Activated T-helper 9 cell treated with anti-CD3 and anti-CD28 coated beads, Interleukin-2, amount 50 U/mL, for 16 hours (primary cell): ENCODE results near the gene UTY.

Experiments
- DNase-seq: peaks from one replicate; pipeline ENCODE4 v3.0.0-alpha.2; 2020; ENCODE audit warnings: low read depth

The UTY gene

GRCh38 chrY:13415556-13415955 lies 64.3 kb downstream of the UTY start:
- no peak for DNase-seq

GRCh38 chrY:13398876-13399275 lies 81.0 kb downstream of the UTY start:
- DNase-seq = no peak

- no peak for DNase-seq
Measured at GRCh38 chrY:13381110-13381683, 98.6 kb downstream of the UTY start.

- DNase-seq = no peak
Measured at GRCh38 chrY:13370868-13371800, 108.7 kb downstream of the UTY start.

GRCh38 chrY:13370245-13370644 lies 109.6 kb downstream of the UTY start:
- DNase-seq = no peak

GRCh38 chrY:13368513-13368845 lies 111.4 kb downstream of the UTY start:
- DNase-seq = no peak

GRCh38 chrY:13363641-13364040 lies 116.2 kb downstream of the UTY start:
- no peak for DNase-seq

- DNase-seq = no peak
Measured at GRCh38 chrY:13362662-13363061, 117.2 kb downstream of the UTY start.

GRCh38 chrY:13361656-13362636 lies 117.9 kb downstream of the UTY start:
- DNase-seq = no peak

- DNase-seq = no peak
Measured at GRCh38 chrY:13351443-13351842, 128.4 kb downstream of the UTY start.

GRCh38 chrY:13347106-13347505 lies 132.7 kb downstream of the UTY start:
- no peak for DNase-seq

- DNase-seq = no peak
Measured at GRCh38 chrY:13345549-13345948, 134.3 kb downstream of the UTY start.

GRCh38 chrY:13343307-13343946 lies 136.4 kb downstream of the UTY start:
- DNase-seq = no peak

GRCh38 chrY:13339939-13340338 lies 139.9 kb downstream of the UTY start:
- DNase-seq = no peak

GRCh38 chrY:13339381-13339780 lies 140.5 kb downstream of the UTY start:
- DNase-seq = no peak

GRCh38 chrY:13338711-13339110 lies 141.1 kb downstream of the UTY start:
- DNase-seq = no peak

GRCh38 chrY:13337934-13338333 lies 141.9 kb downstream of the UTY start:
- DNase-seq = no peak

- no peak for DNase-seq
Measured at GRCh38 chrY:13333791-13334190, 146.0 kb downstream of the UTY start.

- DNase-seq = no peak
Measured at GRCh38 chrY:13330651-13331050, 149.2 kb downstream of the UTY start.

GRCh38 chrY:13312966-13313365 lies 166.9 kb downstream of the UTY start:
- DNase-seq = no peak

GRCh38 chrY:13307959-13308358 lies 171.9 kb downstream of the UTY start:
- DNase-seq = no peak

- DNase-seq = no peak
Measured at GRCh38 chrY:13300795-13301194, 179.0 kb downstream of the UTY start.
